GM12878 (cell line): ENCODE data around the gene GMIP. TPM values are rescaled to one million over a fixed set of nuclear protein-coding genes. Genes with fewer than 3 reads are reported as not detected.

Experiments
- ATF3 ChIP-seq: IDR thresholded peaks from 2 replicates; pipeline ENCODE4 v1.6.1; 2011; ENCODE audit warnings: low read depth, mild to moderate bottlenecking, low read length, moderate library complexity, borderline replicate concordance; ENCODE audit errors: extremely low read depth
- EED ChIP-seq: sonication (generic); IDR thresholded peaks from 2 replicates; pipeline ENCODE4 v1.6.1; 2016; ENCODE audit warnings: antibody characterized with exemption, low read depth
- IKZF2 ChIP-seq, 2 experiments: fragments of 450-650 bp; IDR thresholded peaks; 2 replicates each; pipeline ENCODE4 v1.6.1; 2017; ENCODE audit warnings: mild to moderate bottlenecking in 2 of 2, moderate library complexity in 2 of 2
- IRF4 ChIP-seq: IDR thresholded peaks from 2 replicates; pipeline ENCODE4 v1.6.1; 2011; ENCODE audit warnings: low read depth, low read length
- MLLT1 ChIP-seq: fragments of 450-650 bp; IDR thresholded peaks from 2 replicates; pipeline ENCODE4 v1.6.1; 2016; ENCODE audit warnings: mild to moderate bottlenecking
- MTA2 ChIP-seq: fragments of 450-650 bp; IDR thresholded peaks from 2 replicates; pipeline ENCODE4 v1.6.1; 2016; ENCODE audit warnings: low read depth, mild to moderate bottlenecking, moderate library complexity
- NFXL1 ChIP-seq: fragments of 450-650 bp; IDR thresholded peaks from 2 replicates; pipeline ENCODE4 v1.6.1; 2017; ENCODE audit warnings: antibody characterized with exemption, mild to moderate bottlenecking, borderline replicate concordance
- NKRF ChIP-seq: fragments of 450-650 bp; conservative IDR thresholded peaks from 2 replicates; pipeline ENCODE4 v1.6.1; 2017; ENCODE audit warnings: mild to moderate bottlenecking, moderate library complexity
- NR2C1 ChIP-seq: fragments of 450-650 bp; IDR thresholded peaks from 2 replicates; pipeline ENCODE4 v1.6.1; 2017; ENCODE audit warnings: antibody characterized with exemption, mild to moderate bottlenecking, moderate library complexity
- POLR2A ChIP-seq: IDR thresholded peaks from 2 replicates; pipeline ENCODE4 v1.6.1; 2011; ENCODE audit warnings: low read depth, mild to moderate bottlenecking, low read length
- POLR2AphosphoS5 ChIP-seq: IDR thresholded peaks from 2 replicates; pipeline ENCODE4 v1.6.1; 2011; ENCODE audit warnings: mild to moderate bottlenecking, low read length, inconsistent platforms
- RB1 ChIP-seq: fragments of 450-650 bp; formaldehyde crosslinking; IDR thresholded peaks from 2 replicates; pipeline ENCODE4 v1.6.1; 2017; ENCODE audit warnings: mild to moderate bottlenecking, borderline replicate concordance
- SKIL ChIP-seq: fragments of 450-650 bp; IDR thresholded peaks from 2 replicates; pipeline ENCODE4 v1.6.1; 2017; ENCODE audit warnings: mild to moderate bottlenecking, low read depth, inconsistent platforms; ENCODE audit not compliant: poor library complexity, severe bottlenecking
- STAT1 ChIP-seq: fragments of 450-650 bp; conservative IDR thresholded peaks from 2 replicates; pipeline ENCODE4 v1.6.1; 2014; ENCODE audit warnings: antibody characterized with exemption, mild to moderate bottlenecking
- SUZ12 ChIP-seq: fragments of 200-600 bp; sonication (generic); IDR thresholded peaks from one replicate; pipeline ENCODE4 v1.6.1; 2018; ENCODE audit warnings: antibody characterized with exemption, mild to moderate bottlenecking; ENCODE audit not compliant: unreplicated experiment
- TCF3 ChIP-seq: IDR thresholded peaks from 2 replicates; pipeline ENCODE4 v1.6.1; 2012; ENCODE audit warnings: low read depth, mild to moderate bottlenecking, low read length, borderline replicate concordance; ENCODE audit not compliant: insufficient read depth
- WRNIP1 ChIP-seq: IDR thresholded peaks from 2 replicates; pipeline ENCODE4 v1.6.1; 2011; ENCODE audit warnings: low read depth, low read length, improper control_type of control experiment, borderline replicate concordance
- ZBTB40 ChIP-seq: fragments of 450-650 bp; IDR thresholded peaks from 2 replicates; pipeline ENCODE4 v1.6.1; 2016; ENCODE audit warnings: mild to moderate bottlenecking, moderate library complexity, borderline replicate concordance
- ZNF217 ChIP-seq: fragments of 450-650 bp; IDR thresholded peaks from 2 replicates; pipeline ENCODE4 v1.6.1; 2017; ENCODE audit warnings: antibody characterized with exemption, mild to moderate bottlenecking
- polyA plus RNA-seq, 11 experiments: library from polyadenylated mRNA; depleted of rRNA in 4 of 11; unstranded in 6 of 11; stranded (reverse) in 5 of 11; fragments of >200 nt; fragmentation: Nextera tagmentation in 4 of 11; fragmentation: Illumina TruSeq in 1 of 11; extraction: Ambion mirVana in 4 of 11; extraction: Trizol in 1 of 11; gene quantifications; 1 replicate in 1 of 11; 2 replicates in 10 of 11; pipeline versions ENCODE4 v1.2.1 to v1.2.3, GENCODE V29; 2011 to 2016; ENCODE audit warnings: inconsistent platforms in 2 of 11, missing spikeins in 2 of 11, low read depth in 1 of 11
- total RNA-seq, 4 experiments: library from RNA; depleted of rRNA in 3 of 4; stranded (reverse); fragments of >200 nt in 3 of 4; fragmentation: Illumina TruSeq in 1 of 4; extraction: Trizol in 1 of 4; gene quantifications; 2 replicates each; pipeline versions ENCODE4 v1.2.1 to v1.2.3, GENCODE V29; 2013 to 2021

GMIP gene
- total and polyA plus RNA-seq, 10 of the 15 experiments (the other 5 are each of a cell fraction or from before 2014, with no cell fraction given), result 1.5 to 63.5 (median 22.3) TPM

GRCh38 chr19:19643158-19644053 is at the start of gene GMIP (continued):
- TF ChIP-seq IKZF2 (IDR thresholded peaks at IDR 0.05) (peak in 1 of 2 experiments; percentile 46; a peak in 2 of 4 replicates), MLLT1 (0 out of 2 replicates have a peak, but pooled peaks have one; percentile 12), EED (no peak; the same call in 1 of the 2 replicates), ZNF217 (0 out of 2 replicates have a peak, but pooled peaks have one; percentile 38), TCF3 (0 out of 2 replicates have a peak, but pooled peaks have one; percentile 38), POLR2A (peak; percentile 78), WRNIP1 (no peak), NFXL1 (no peak), RB1 (peak; percentile 39; the same call in 1 of the 2 replicates), ATF3 (no peak), SUZ12 (no peak), ZBTB40 (no peak), NR2C1 (0 out of 2 replicates have a peak, but pooled peaks have one; percentile 11), IRF4 (no peak), SKIL (no peak), POLR2AphosphoS5 (peak; percentile 73; the same call in 1 of the 2 replicates), STAT1 (0 out of 2 replicates have a peak, but pooled peaks have one; percentile 58), MTA2 (peak; percentile 20), NKRF (peak; percentile 56)
